ENCODE data around the gene TESK1. TPM values are rescaled to one million over a fixed set of nuclear protein-coding genes. Genes with fewer than 3 reads are reported as not detected.
"Not testable (repeated sequence)": the region's sequence is repeated elsewhere in the genome, so short reads cannot be mapped to it uniquely, and the experiment has no call there.

Gene TESK1
- total and polyA plus RNA-seq, 2 of the 4 experiments (the other 2 are of a cell fraction) = 3.4 to 21.0 TPM

GRCh38 chr9:35611230-35611797 is 6.3 kb downstream of the TESK1 start:
- H3K56ac ChIP-seq (ENCODE audit: extremely low read depth, insufficient read depth, low read length) = no peak overlapping the region
- H3K4me1 ChIP-seq (ENCODE audit: control insufficient read depth, insufficient read depth, low read length) = no peaks in the 10 kb centered on the region
- H3K4ac ChIP-seq (ENCODE audit: low read depth, low read length) = no peak overlapping the region
- ChIA-PET POLR2A (ENCODE audit: unreplicated experiment) (interaction anchor here (0.5 kb wide), 1 partner anchor 137 kb away, joined by 3 read pairs; no protein-coding TSS in a partner anchor), CTCF (interaction anchor here (0.6 to 2.3 kb wide), 10 partner anchors 9 to 909 kb away, joined by 3 to 13 read pairs (median 4); no protein-coding TSS in a partner anchor)
- H3K27me3 ChIP-seq (ENCODE audit: control insufficient read depth, insufficient read depth, low read length) = peaks cover 27% of the 10 kb centered on the region
- no TSS peak for BruUV-seq (replicated peaks)
- no peak overlapping the region for H2BK20ac ChIP-seq (ENCODE audit: low read depth, low read length)
- no peak overlapping the region for H4K5ac ChIP-seq (ENCODE audit: low read depth, low read length)
- peaks cover under 1 to 16% of the 10 kb centered on the region in 2 experiments; a peak in 3 of 4 replicates for H3K79me1 ChIP-seq (ENCODE audit: low read depth in 1 of 2, low read length in 2 of 2)
- H3K27ac ChIP-seq (ENCODE audit: insufficient read depth, low read length) = no peak overlapping the region
- H3K9me1 ChIP-seq (ENCODE audit: insufficient read depth, low read length) = peaks cover 6% of the 10 kb centered on the region; the same call in 1 of the 2 replicates
- H2AK9ac ChIP-seq (replicated peaks; ENCODE audit: low read depth, low read length, poor library complexity) = peak overlapping the region; percentile 63
- no peak overlapping the region for H3K14ac ChIP-seq (replicated peaks; ENCODE audit: low read depth, low read length)
- no peak overlapping the region for H2BK5ac ChIP-seq (ENCODE audit: low read depth, low read length, poor library complexity, severe bottlenecking)
- no peak overlapping the region for H2BK120ac ChIP-seq (ENCODE audit: low read depth, low read length)
- H3K36me3 ChIP-seq (ENCODE audit: control insufficient read depth, insufficient read depth, low read length) = peaks cover 27% of the 10 kb centered on the region
- in situ Hi-C loops (cut with MboI; ENCODE audit: low sequenced_read_pairs) (no loop called here), dilution Hi-C loops (cut with HindIII; ENCODE audit: low sequenced_read_pairs, unreplicated experiment) (no loop called here), intact Hi-C loops (cut with micrococcal nuclease) (no loop called here)
- H3K4me2 ChIP-seq (ENCODE audit: low read depth, low read length) = no peak overlapping the region
- H4K20me1 ChIP-seq (ENCODE audit: insufficient read depth, low read length) = peaks cover 8% of the 10 kb centered on the region; the same call in 1 of the 2 replicates
- no peaks in the 10 kb centered on the region for H3K9me3 ChIP-seq (ENCODE audit: control insufficient read depth, insufficient read depth, low read length)
- H2AFZ ChIP-seq (replicated peaks; ENCODE audit: low read length, poor library complexity) = peak overlapping the region; percentile 34
- no peak overlapping the region for H2AK5ac ChIP-seq (ENCODE audit: low read depth, low read length)
- H4K8ac ChIP-seq (ENCODE audit: low read depth in 2 of 2, low read length in 2 of 2) = no peak overlapping the region
- no peak for TF ChIP-seq MAZ (IDR thresholded peaks at IDR 0.05; ENCODE audit: borderline replicate concordance, low read depth, low read length)
- no peak for TF ChIP-seq POLR2A (IDR thresholded peaks at IDR 0.05; ENCODE audit: low read depth, low read length)
- peak; percentile 56 for TF ChIP-seq CTCF (conservative IDR thresholded peaks at IDR 0.05; ENCODE audit: low read depth, low read length)
- TF ChIP-seq FOS (IDR thresholded peaks at IDR 0.05; ENCODE audit: low read depth, low read length) = no peak
- TF ChIP-seq MXI1 (IDR thresholded peaks at IDR 0.05; ENCODE audit: borderline replicate concordance, low read depth, low read length) = no peak
- no peak overlapping the region for H4K91ac ChIP-seq (ENCODE audit: insufficient read depth, low read depth, low read length)
- DNase-seq (peak; percentile 35), ATAC-seq (ENCODE audit: low read depth) (peak; percentile 90)
- no peak overlapping the region for H3K18ac ChIP-seq (ENCODE audit: low read depth, low read length)
- WGBS, 2 experiments (ENCODE audit: extremely low coverage in 2 of 2, insufficient read length in 1 of 2) = no CpG with 5 or more reads among the region's 8 CpGs
- no peak overlapping the region for H3K23ac ChIP-seq (ENCODE audit: low read depth, low read length)
- no peak overlapping the region for H3K9ac ChIP-seq (ENCODE audit: low read depth, low read length)
- no peak overlapping the region for H3K4me3 ChIP-seq (ENCODE audit: insufficient read depth, low read depth, low read length)
- no peak overlapping the region for H2BK15ac ChIP-seq (ENCODE audit: low read depth, low read length)

- H3K4me2 ChIP-seq (ENCODE audit: low read depth, low read length); H3K9me1 ChIP-seq (ENCODE audit: insufficient read depth, low read length); intact Hi-C loops (cut with micrococcal nuclease); H3K4me1 ChIP-seq (ENCODE audit: control insufficient read depth, insufficient read depth, low read length); H3K23ac ChIP-seq (ENCODE audit: low read depth, low read length); H2AK9ac ChIP-seq (replicated peaks; ENCODE audit: low read depth, low read length, poor library complexity); H3K4me3 ChIP-seq (ENCODE audit: insufficient read depth, low read depth, low read length); in situ Hi-C loops (cut with MboI; ENCODE audit: low sequenced_read_pairs); DNase-seq; H3K9ac ChIP-seq (ENCODE audit: low read depth, low read length); H3K27ac ChIP-seq (ENCODE audit: insufficient read depth, low read length); H3K79me1 ChIP-seq (ENCODE audit: low read depth in 1 of 2, low read length in 2 of 2); H3K18ac ChIP-seq (ENCODE audit: low read depth, low read length); H4K91ac ChIP-seq (ENCODE audit: insufficient read depth, low read depth, low read length); H2BK120ac ChIP-seq (ENCODE audit: low read depth, low read length); H2BK15ac ChIP-seq (ENCODE audit: low read depth, low read length); H3K56ac ChIP-seq (ENCODE audit: extremely low read depth, insufficient read depth, low read length); ATAC-seq (ENCODE audit: low read depth); H2AK5ac ChIP-seq (ENCODE audit: low read depth, low read length); H4K5ac ChIP-seq (ENCODE audit: low read depth, low read length); H3K14ac ChIP-seq (replicated peaks; ENCODE audit: low read depth, low read length); H3K9me3 ChIP-seq (ENCODE audit: control insufficient read depth, insufficient read depth, low read length); H3K4ac ChIP-seq (ENCODE audit: low read depth, low read length); dilution Hi-C loops (cut with HindIII; ENCODE audit: low sequenced_read_pairs, unreplicated experiment); H2BK20ac ChIP-seq (ENCODE audit: low read depth, low read length); H4K8ac ChIP-seq (ENCODE audit: low read depth in 2 of 2, low read length in 2 of 2); BruUV-seq (replicated peaks); H2BK5ac ChIP-seq (ENCODE audit: low read depth, low read length, poor library complexity, severe bottlenecking); H4K20me1 ChIP-seq (ENCODE audit: insufficient read depth, low read length); H2AFZ ChIP-seq (replicated peaks; ENCODE audit: low read length, poor library complexity): not testable (repeated sequence)
- H3K36me3 ChIP-seq (ENCODE audit: control insufficient read depth, insufficient read depth, low read length) = peaks cover 27% of the 10 kb centered on the region
- 80% methylated on average over 2 of the region's 4 CpGs; no CpG with 5 or more reads in 1 of the 2 experiments for WGBS, 2 experiments (ENCODE audit: extremely low coverage in 2 of 2, insufficient read length in 1 of 2)
- CTCF ChIA-PET = interaction anchor here (1.0 to 2.3 kb wide), 4 partner anchors 8 to 76 kb away, joined by 3 to 13 read pairs (median 4); no protein-coding TSS in a partner anchor
- peaks cover 34% of the 10 kb centered on the region for H3K27me3 ChIP-seq (ENCODE audit: control insufficient read depth, insufficient read depth, low read length)
- POLR2A ChIA-PET (ENCODE audit: unreplicated experiment) = interaction anchor here (0.5 kb wide), 1 partner anchor 136 kb away, joined by 3 read pairs; no protein-coding TSS in a partner anchor
Measured at GRCh38 chr9:35612066-35612465, 7.0 kb downstream of the TESK1 start.

Data from IMR-90 (cell line).